ENCODE results near the gene AP2A2. TPM values are rescaled to one million over a fixed set of nuclear protein-coding genes. Genes with fewer than 3 reads are reported as not detected.
A peak's percentile ranks its signal among the peaks of the same experiment; 100 is the strongest.

The AP2A2 gene
- total and polyA plus RNA-seq, 11 donors, result 20.4 to 71.4 (median 36.5) TPM

DNA sequence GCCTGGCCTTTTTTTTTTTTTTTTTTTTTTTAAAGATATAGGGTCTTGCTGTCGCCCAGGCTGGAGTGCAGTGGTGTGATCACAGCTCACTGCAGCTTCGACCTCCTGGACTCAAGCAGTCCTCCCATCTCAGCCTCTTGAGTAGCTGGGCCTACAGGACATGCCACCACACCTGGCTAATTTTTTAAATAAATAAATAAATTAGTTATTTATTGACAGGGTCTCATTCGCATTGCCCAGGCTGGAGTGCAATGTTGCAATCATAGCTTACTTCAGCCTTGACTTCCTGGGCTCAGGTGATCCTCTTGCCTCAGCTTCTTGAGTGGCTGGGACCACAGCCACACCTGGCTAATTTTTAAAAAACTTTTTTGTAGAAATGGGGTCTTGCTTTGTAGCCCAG is 10.5 kb downstream of the AP2A2 start:
- TF ChIP-seq CTCF (IDR thresholded peaks at IDR 0.05) (no peak), POLR2A (IDR thresholded peaks at IDR 0.05) (no peak)
- no peak overlapping the region for H3K4me3 ChIP-seq
- intact Hi-C loops (cut with DNase I), result no loop called here
- DNase-seq (no peak), ATAC-seq (no peak)
- H3K4me1 ChIP-seq, result peaks cover 12 to 81% (median 39%) of the 10 kb centered on the region in 12 donors
- no peak overlapping the region for H3K27ac ChIP-seq
- H3K27me3 ChIP-seq, result no peaks in the 10 kb centered on the region
- WGBS, 4 donors, result 94 to 98% (median 97%) methylated on average over 3 of the region's 3 CpGs
- H3K9me3 ChIP-seq, result no peaks in the 10 kb centered on the region
- H3K36me3 ChIP-seq, result peaks cover 0 to 5% (median 2%) of the 10 kb centered on the region in 9 donors

- H3K4me1 ChIP-seq, result peaks cover 6 to 80% (median 33%) of the 10 kb centered on the region in 12 donors
- H3K27me3 ChIP-seq, result no peaks in the 10 kb centered on the region
- no peak for ATAC-seq
- WGBS, 4 donors, result 75 to 87% (median 82%) methylated on average over 10 of the region's 10 CpGs
- TF ChIP-seq POLR2A (IDR thresholded peaks at IDR 0.05) (no peak), CTCF (IDR thresholded peaks at IDR 0.05) (no peak)
- DNase-seq, result peak in 1 of 5 donors; percentile 16
- H3K36me3 ChIP-seq, result peaks cover 0 to 5% (median 2%) of the 10 kb centered on the region in 9 donors
- intact Hi-C loops (cut with DNase I), result no loop called here
- no peak overlapping the region for H3K4me3 ChIP-seq
- no peak overlapping the region for H3K27ac ChIP-seq
- no peaks in the 10 kb centered on the region for H3K9me3 ChIP-seq
These were observed 12.2 kb downstream of the AP2A2 start for GRCh38 chr11:937841-938261.

DNA sequence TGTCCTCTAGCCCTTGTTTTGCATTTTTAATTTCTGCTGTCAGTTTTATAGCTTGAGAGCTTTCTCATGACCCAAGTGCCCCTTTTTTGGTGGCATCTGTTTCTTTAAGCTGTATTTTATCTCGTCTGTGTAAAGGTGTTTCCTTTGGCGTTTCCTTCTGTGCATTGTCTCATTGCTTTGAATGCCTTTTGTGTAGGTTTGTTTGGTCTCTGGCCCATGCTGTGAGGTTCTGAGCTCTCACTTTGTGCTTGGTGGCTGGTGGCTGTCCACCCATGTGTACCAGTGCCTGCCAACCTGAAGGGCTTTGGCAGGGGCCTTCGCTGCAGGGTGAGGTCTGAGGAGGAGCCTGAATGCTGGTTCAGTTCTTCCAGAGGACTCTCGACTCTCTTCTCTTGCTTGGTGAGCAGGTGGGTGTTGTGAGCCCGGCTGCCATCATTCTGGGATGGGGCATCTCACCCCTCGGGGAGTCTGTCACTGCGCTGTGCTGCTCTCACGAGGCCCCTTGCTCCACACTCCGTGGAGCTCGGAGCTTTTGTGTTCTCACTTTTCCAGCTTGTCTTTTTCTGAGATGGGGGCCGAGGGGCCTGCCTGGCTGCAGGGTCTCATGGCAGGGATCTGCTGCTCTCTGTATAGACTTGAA is 14.9 kb downstream of the AP2A2 start:
- peak in 3 of 4 donors; percentile 30 to 56 (median 42) for ATAC-seq
- 61 to 72% (median 63%) methylated on average over 10 to 11 of the region's 11 CpGs for WGBS, 4 donors
- H3K4me1 ChIP-seq, result peaks cover 0 to 66% (median 22%) of the 10 kb centered on the region in 12 donors

More for the DNA sequence above, 14.9 kb downstream of the AP2A2 start:
- peak overlapping the region in 2 of 12 donors; percentile 5 to 9 for H3K27ac ChIP-seq
- TF ChIP-seq POLR2A (IDR thresholded peaks at IDR 0.05) (no peak), CTCF (IDR thresholded peaks at IDR 0.05) (no peak)
- no peaks in the 10 kb centered on the region for H3K27me3 ChIP-seq
- peak in 1 of 5 donors; percentile 50 for DNase-seq
- no peaks in the 10 kb centered on the region for H3K9me3 ChIP-seq
- H3K36me3 ChIP-seq, result peaks cover 0 to 18% (median 8%) of the 10 kb centered on the region in 9 donors
- intact Hi-C loops (cut with DNase I), result loop anchor here in 1 of 10 donors (1.0 kb wide), 1 partner anchor 10 kb away; no protein-coding TSS in a partner anchor
- H3K4me3 ChIP-seq, result no peak overlapping the region
